Measurements from ENCODE around the gene MUCL3.

DNA sequence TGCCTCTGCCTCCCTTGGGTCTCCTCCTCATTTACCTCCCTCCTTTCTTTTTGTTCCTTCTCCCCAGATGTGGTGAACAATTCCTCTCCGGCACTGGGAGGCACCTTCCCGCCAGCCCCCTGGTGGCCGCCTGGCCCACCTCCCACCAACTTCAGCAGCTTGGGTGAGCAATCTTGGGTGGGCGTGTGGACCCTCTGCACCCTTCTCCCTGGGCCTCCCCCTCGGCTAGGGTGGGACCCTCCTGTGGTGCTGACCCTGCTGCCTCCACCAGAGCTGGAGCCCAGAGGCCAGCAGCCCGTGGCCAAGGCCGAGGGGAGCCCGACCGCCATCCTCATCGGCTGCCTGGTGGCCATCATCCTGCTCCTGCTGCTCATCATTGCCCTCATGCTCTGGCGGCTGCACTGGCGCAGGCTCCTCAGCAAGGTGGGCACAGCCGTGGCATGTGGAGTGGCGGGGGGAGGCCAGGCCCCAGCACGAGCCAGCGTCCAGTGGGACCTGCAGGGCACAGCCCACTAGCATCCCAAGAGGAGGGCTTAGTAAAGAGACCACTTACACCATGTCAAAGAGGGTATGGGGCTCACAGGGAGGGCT is 47.7 kb upstream of the MUCL3 start:
- TF ChIP-seq POLR2A (IDR thresholded peaks at IDR 0.05): no peak
- TF ChIP-seq, protein P1, sequence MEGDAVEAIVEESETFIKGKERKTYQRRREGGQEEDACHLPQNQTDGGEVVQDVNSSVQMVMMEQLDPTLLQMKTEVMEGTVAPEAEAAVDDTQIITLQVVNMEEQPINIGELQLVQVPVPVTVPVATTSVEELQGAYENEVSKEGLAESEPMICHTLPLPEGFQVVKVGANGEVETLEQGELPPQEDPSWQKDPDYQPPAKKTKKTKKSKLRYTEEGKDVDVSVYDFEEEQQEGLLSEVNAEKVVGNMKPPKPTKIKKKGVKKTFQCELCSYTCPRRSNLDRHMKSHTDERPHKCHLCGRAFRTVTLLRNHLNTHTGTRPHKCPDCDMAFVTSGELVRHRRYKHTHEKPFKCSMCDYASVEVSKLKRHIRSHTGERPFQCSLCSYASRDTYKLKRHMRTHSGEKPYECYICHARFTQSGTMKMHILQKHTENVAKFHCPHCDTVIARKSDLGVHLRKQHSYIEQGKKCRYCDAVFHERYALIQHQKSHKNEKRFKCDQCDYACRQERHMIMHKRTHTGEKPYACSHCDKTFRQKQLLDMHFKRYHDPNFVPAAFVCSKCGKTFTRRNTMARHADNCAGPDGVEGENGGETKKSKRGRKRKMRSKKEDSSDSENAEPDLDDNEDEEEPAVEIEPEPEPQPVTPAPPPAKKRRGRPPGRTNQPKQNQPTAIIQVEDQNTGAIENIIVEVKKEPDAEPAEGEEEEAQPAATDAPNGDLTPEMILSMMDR (IDR thresholded peaks at IDR 0.05): no peak

Data from breast epithelium (tissue), 3 donors.